ENCODE measurements around the gene YIPF2.

DNA sequence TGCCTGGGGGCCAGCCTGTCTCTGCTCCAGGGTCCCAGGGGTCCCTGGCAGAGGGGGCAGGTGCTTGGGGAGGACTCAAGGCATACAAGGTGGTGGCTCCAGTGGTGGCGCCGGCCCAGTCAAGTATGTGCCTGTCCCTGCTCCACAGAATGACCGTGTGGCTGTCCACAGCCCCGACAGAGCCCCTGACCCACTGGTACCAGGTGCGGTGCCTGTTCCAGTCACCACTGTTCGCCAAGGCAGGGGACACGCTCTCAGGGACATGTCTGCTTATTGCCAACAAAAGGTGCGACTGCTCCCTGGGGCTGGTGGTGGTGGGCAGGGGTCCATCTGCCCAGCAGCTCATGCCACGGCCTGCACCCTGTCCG is 8.2 kb downstream of the YIPF2 start:
- TF ChIP-seq SPI1 (IDR thresholded peaks at IDR 0.05; ENCODE audit: low read depth, low read length) = no peak
- no peak for TF ChIP-seq TAF1 (IDR thresholded peaks at IDR 0.05; ENCODE audit: low read depth, low read length)
- no peak for TF ChIP-seq POLR2AphosphoS5 (IDR thresholded peaks at IDR 0.05; ENCODE audit: low read depth, low read length)
- no peak for TF ChIP-seq POLR2A (IDR thresholded peaks at IDR 0.05; ENCODE audit: low read depth, low read length)
